Measurements from ENCODE around the gene IFNW1. TPM values are rescaled to one million over a fixed set of nuclear protein-coding genes. Genes with fewer than 3 reads are reported as not detected.

The IFNW1 gene
- total RNA-seq, result not detected

DNA sequence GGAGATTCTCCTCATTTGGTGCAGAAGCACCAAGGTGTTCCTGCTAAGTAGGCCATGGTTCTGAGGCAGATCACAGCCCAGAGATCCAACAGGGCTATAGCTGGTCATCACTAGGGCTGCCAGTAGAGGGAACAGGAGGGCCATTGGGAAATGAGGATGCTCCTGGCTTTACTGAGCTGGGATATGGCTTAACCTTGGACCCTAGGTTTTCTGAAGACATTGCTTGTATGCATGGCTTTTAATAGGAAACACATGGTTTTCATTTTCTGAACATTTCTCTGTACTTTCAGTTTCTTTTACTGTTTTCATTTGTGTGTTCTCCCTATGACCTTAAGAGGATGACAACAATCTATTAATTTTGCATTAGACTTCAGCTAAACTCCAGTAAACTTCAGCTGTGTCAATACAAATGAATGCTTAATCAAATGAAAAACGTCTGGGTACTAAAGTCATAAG is at the start of gene IFNW1:
TSS of gene IFNW1 (minus strand) at position 406 of the 456 bp plus-strand sequence. CDS start at position 144, 262 bp downstream.

DNA sequence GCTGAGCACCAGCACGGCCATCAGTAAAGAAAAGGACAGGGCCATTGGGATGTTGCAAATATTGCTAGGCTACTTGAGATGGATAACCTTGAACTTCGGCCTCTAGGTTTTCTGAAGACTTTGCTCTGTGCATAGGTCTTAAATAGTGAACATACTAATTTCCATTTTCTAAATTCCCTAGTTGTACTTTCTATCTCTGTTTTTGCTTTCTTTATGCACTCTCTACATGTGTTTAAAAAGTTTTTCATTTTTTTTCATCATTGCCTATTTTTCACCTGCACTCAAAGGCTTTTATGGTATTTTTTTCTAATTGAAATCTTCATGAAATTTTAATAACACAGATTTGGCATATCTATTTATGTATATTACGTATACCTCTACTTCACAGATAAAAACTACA is 45.9 kb upstream of the IFNW1 start, which contains the start of gene IFNA4:
TSS of gene IFNA4 (minus strand) at position 101 of the 400 bp plus-strand sequence. CDS start at position 45, 56 bp downstream.

GRCh38 chr9:21166560-21166959 is 24.9 kb upstream of the IFNW1 start, which contains the start of gene IFNA21:
Gene IFNA21 (minus strand): TSS chr9:21166660. CDS start chr9:21166612, 48 bp downstream.

Small RNAs within 50 kb of the gene (small RNA-seq; reads per million reads assigned to genes)
- gene IFNWP4 (ENCODE audit: low replicate concordance), result not detected
- not detected for gene RF00019 (ENCODE audit: low replicate concordance)

Other genes starting within 250 kb of the IFNW1 start
- 2.6 TPM for gene HACD4, start 110.2 kb downstream of the IFNW1 start, total RNA-seq
- not detected for gene IFNB1, start 63.9 kb downstream of the IFNW1 start, total RNA-seq
- not detected for gene IFNA21, start 24.8 kb upstream of the IFNW1 start, total RNA-seq
- gene IFNA4, start 45.8 kb upstream of the IFNW1 start, total RNA-seq, result not detected
- gene IFNA7, start 60.4 kb upstream of the IFNW1 start, total RNA-seq, result not detected
- not detected for gene IFNA10, start 65.3 kb upstream of the IFNW1 start, total RNA-seq
- gene IFNA16, start 75.5 kb upstream of the IFNW1 start, total RNA-seq, result not detected
- gene IFNA17, start 86.4 kb upstream of the IFNW1 start, total RNA-seq, result not detected
- gene IFNA14, start 98.2 kb upstream of the IFNW1 start, total RNA-seq, result not detected
- gene IFNA5, start 163.5 kb upstream of the IFNW1 start, total RNA-seq, result not detected
- 36.2 TPM for gene KLHL9, start 193.6 kb upstream of the IFNW1 start, total RNA-seq
- gene IFNA6, start 209.1 kb upstream of the IFNW1 start, total RNA-seq, result not detected
- not detected for gene IFNA13, start 226.2 kb upstream of the IFNW1 start, total RNA-seq
- gene IFNA2, start 243.6 kb upstream of the IFNW1 start, total RNA-seq, result not detected